GM23338 (cell line): ENCODE results near the gene MYO5B. TPM values are rescaled to one million over a fixed set of nuclear protein-coding genes. Genes with fewer than 3 reads are reported as not detected.

Source experiments
- ATAC-seq: fragments of 200-7000 bp; cut with Tn5 transposase; 3 replicates; pipeline ENCODE4 v1.9.1; 2020
- DNase-seq: peaks from one replicate; pipeline ENCODE4 v3.0.0-alpha.2; 2015; ENCODE audit warnings: low spot score
- H2AFZ ChIP-seq: fragments of 200-600 bp; sonication (generic); 2 replicates; pipeline ENCODE4 v1.8.0; 2016; ENCODE audit warnings: antibody characterized with exemption, mild to moderate bottlenecking, moderate library complexity
- H3F3A ChIP-seq: fragments of 200-600 bp; sonication (generic); replicated peaks from 2 replicates; pipeline ENCODE4 v1.8.0; 2017; ENCODE audit warnings: antibody characterized with exemption, mixed run types, low read depth
- H3K27ac ChIP-seq: fragments of 200-600 bp; sonication (generic); 2 replicates; pipeline ENCODE4 v1.6.1; 2016; ENCODE audit warnings: low read depth
- H3K27me3 ChIP-seq: fragments of 200-600 bp; sonication (generic); 2 replicates; pipeline ENCODE4 v1.8.0; 2016; ENCODE audit warnings: mild to moderate bottlenecking, mixed run types, moderate library complexity; ENCODE audit not compliant: insufficient read depth
- H3K36me3 ChIP-seq: fragments of 200-600 bp; sonication (generic); 2 replicates; pipeline ENCODE4 v1.8.0; 2016; ENCODE audit warnings: mild to moderate bottlenecking; ENCODE audit not compliant: insufficient read depth
- H3K4me1 ChIP-seq: fragments of 200-600 bp; sonication (generic); 2 replicates; pipeline ENCODE4 v1.8.0; 2016; ENCODE audit warnings: mild to moderate bottlenecking, moderate library complexity; ENCODE audit not compliant: insufficient read depth
- H3K4me2 ChIP-seq: fragments of 200-600 bp; sonication (generic); 2 replicates; pipeline ENCODE4 v1.7.1; 2017; ENCODE audit warnings: mixed run types
- H3K4me3 ChIP-seq: fragments of 200-600 bp; sonication (generic); 2 replicates; pipeline ENCODE4 v1.6.1; 2016; ENCODE audit warnings: mixed run types
- H3K79me2 ChIP-seq: fragments of 200-600 bp; sonication (generic); replicated peaks from 2 replicates; pipeline ENCODE4 v1.8.0; 2017; ENCODE audit warnings: mild to moderate bottlenecking; ENCODE audit not compliant: insufficient read depth
- H3K9me2 ChIP-seq: fragments of 200-600 bp; sonication (generic); 2 replicates; pipeline ENCODE4 v1.8.0; 2017; ENCODE audit not compliant: insufficient read depth
- H4K20me1 ChIP-seq: fragments of 200-600 bp; sonication (generic); replicated peaks from 2 replicates; pipeline ENCODE4 v1.8.0; 2017; ENCODE audit warnings: mild to moderate bottlenecking; ENCODE audit not compliant: insufficient read depth
- H3K27ac Mint-ChIP-seq: 2 replicates; pipeline ENCODE4 v1.8.0; 2020; ENCODE audit warnings: inconsistent platforms, mild to moderate bottlenecking, moderate library complexity, mixed read lengths
- H3K27me3 Mint-ChIP-seq: 3 replicates; pipeline ENCODE4 v1.8.0; 2022; ENCODE audit warnings: low read depth, mild to moderate bottlenecking, moderate library complexity, mixed read lengths, inconsistent platforms; ENCODE audit not compliant: insufficient read depth, poor library complexity
- H3K36me3 Mint-ChIP-seq: 3 replicates; pipeline ENCODE4 v1.8.0; 2021; ENCODE audit warnings: low read depth, mild to moderate bottlenecking, inconsistent platforms, moderate library complexity, mixed read lengths
- H3K4me1 Mint-ChIP-seq: 3 replicates; pipeline ENCODE4 v1.8.0; 2020; ENCODE audit warnings: mild to moderate bottlenecking, inconsistent platforms, mixed read lengths
- H3K4me3 Mint-ChIP-seq: 3 replicates; pipeline ENCODE4 v1.8.0; 2021; ENCODE audit warnings: moderate library complexity, mild to moderate bottlenecking, inconsistent platforms, mixed read lengths
- H3K9me3 Mint-ChIP-seq: 3 replicates; pipeline ENCODE4 v1.8.0; 2020; ENCODE audit warnings: moderate library complexity, mild to moderate bottlenecking, inconsistent platforms, mixed read lengths
- CREB1 ChIP-seq: fragments of 250-450 bp; sonication (Bioruptor Pico); IDR thresholded peaks from 2 replicates; pipeline ENCODE4 v1.5.0; 2020; ENCODE audit warnings: low read depth, mild to moderate bottlenecking, moderate library complexity
- EZH2 ChIP-seq: fragments of 200-600 bp; sonication (generic); IDR thresholded peaks from one replicate; pipeline ENCODE4 v1.8.0; 2017; ENCODE audit warnings: antibody characterized with exemption, mild to moderate bottlenecking, low read depth; ENCODE audit not compliant: unreplicated experiment
- EZH2phosphoT487 ChIP-seq: fragments of 200-600 bp; sonication (generic); IDR thresholded peaks from one replicate; pipeline ENCODE4 v1.8.1; 2018; ENCODE audit warnings: antibody characterized with exemption; ENCODE audit not compliant: unreplicated experiment
- JUNB ChIP-seq: IDR thresholded peaks from one replicate; pipeline ENCODE4 v1.6.1; 2016; ENCODE audit warnings: antibody characterized with exemption; ENCODE audit not compliant: unreplicated experiment
- NANOG ChIP-seq: IDR thresholded peaks from 2 replicates; pipeline ENCODE4 v1.6.1; 2016; ENCODE audit warnings: antibody characterized with exemption, borderline replicate concordance
- POLR2AphosphoS5 ChIP-seq: IDR thresholded peaks from 2 replicates; pipeline ENCODE4 v1.6.1; 2016; ENCODE audit warnings: antibody characterized with exemption, low read depth
- STAT1 ChIP-seq: IDR thresholded peaks from one replicate; pipeline ENCODE4 v1.6.1; 2016; ENCODE audit warnings: antibody characterized with exemption; ENCODE audit not compliant: unreplicated experiment
- ZNF114 ChIP-seq: fragments of 250-450 bp; sonication (Bioruptor Pico); IDR thresholded peaks from 2 replicates; pipeline ENCODE4 v1.5.0; 2020; ENCODE audit warnings: mild to moderate bottlenecking, moderate library complexity
- ZNF331 ChIP-seq: fragments of 250-450 bp; sonication (Bioruptor Pico); IDR thresholded peaks from 2 replicates; pipeline ENCODE4 v1.5.0; 2020; ENCODE audit warnings: low read depth, mild to moderate bottlenecking, moderate library complexity
- polyA plus RNA-seq: library from polyadenylated mRNA; unstranded; fragments of >200 nt; fragmentation: Nextera tagmentation; extraction: Ambion mirVana; gene quantifications from 2 replicates; pipeline ENCODE4 v1.2.1, GENCODE V29; 2016
- total RNA-seq: library from RNA; depleted of rRNA; stranded (reverse); fragments of >200 nt; shearing (Covaris generic); gene quantifications from 2 replicates; pipeline ENCODE4 v1.2.3, GENCODE V29; 2014
- TF ChIP-seq, protein P1 (sequence below): IDR thresholded peaks from one replicate; pipeline ENCODE4 v1.6.1; 2018; ENCODE audit warnings: antibody characterized with exemption; ENCODE audit not compliant: unreplicated experiment
- TF ChIP-seq, protein P2 (sequence below), 2 experiments: fragments of 200-600 bp in 1 of 2; sonication (generic) in 1 of 2; conservative IDR thresholded peaks; 2 replicates each; pipeline versions ENCODE4 v1.5.1 to v1.6.1; 2016 to 2017; ENCODE audit warnings: antibody characterized with exemption in 2 of 2, low read depth in 2 of 2, mild to moderate bottlenecking in 2 of 2, moderate library complexity in 1 of 2
- TF ChIP-seq, protein P3 (sequence below): IDR thresholded peaks from 2 replicates; pipeline ENCODE4 v1.6.1; 2016; ENCODE audit warnings: antibody characterized with exemption
- TF ChIP-seq, protein P4 (sequence below): fragments of 250-450 bp; sonication (Bioruptor Pico); IDR thresholded peaks from 2 replicates; pipeline ENCODE4 v1.5.0; 2020; ENCODE audit warnings: mild to moderate bottlenecking, moderate library complexity

Gene MYO5B
- total and polyA plus RNA-seq, 2 experiments from 2014 or later = 3.2 to 19.1 TPM

DNA sequence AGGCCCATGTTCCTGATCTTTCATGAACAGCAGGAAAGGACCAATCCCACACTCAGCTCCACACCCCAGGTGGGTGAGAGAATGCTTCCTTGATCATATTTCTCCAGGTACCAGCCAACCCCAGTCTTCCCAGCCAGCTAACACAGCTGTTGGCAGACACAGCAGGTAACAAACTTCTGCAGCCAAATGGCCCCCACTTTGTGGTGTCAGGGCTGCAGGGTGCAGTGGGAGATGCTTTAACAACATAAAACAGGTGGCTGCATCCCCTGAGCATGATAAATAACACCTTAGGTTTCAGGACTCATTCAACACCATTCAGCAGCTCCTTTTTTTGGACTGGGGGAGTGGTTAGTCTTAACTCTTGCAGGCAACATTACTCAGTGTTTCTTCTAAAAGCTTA lies 304.9 kb downstream of the MYO5B start:
- Histone ChIP-seq H2AFZ (no peak overlapping the region), H3K4me2 (no peak overlapping the region), H4K20me1 (no peaks in the 10 kb centered on the region; the same call in 1 of the 2 replicates), H3K4me3 (no peak overlapping the region), H3K4me1 (no peaks in the 10 kb centered on the region), H3K79me2 (no peaks in the 10 kb centered on the region), H3K27me3 (no peaks in the 10 kb centered on the region), H3F3A (no peaks in the 10 kb centered on the region), H3K36me3 (no peaks in the 10 kb centered on the region), H3K9me2 (peaks cover 5% of the 10 kb centered on the region), H3K27ac (no peak overlapping the region)
- no peak; the same call in 2 of the 3 replicates for ATAC-seq
- H3K27me3 Mint-ChIP-seq = peaks cover 3% of the 10 kb centered on the region
- H3K36me3 Mint-ChIP-seq = no peaks in the 10 kb centered on the region; the same call in 2 of the 3 replicates
- H3K4me3 Mint-ChIP-seq = no peak overlapping the region
- H3K4me1 Mint-ChIP-seq = peaks cover 16% of the 10 kb centered on the region
- no peaks in the 10 kb centered on the region for H3K9me3 Mint-ChIP-seq
- TF ChIP-seq, protein P1, sequence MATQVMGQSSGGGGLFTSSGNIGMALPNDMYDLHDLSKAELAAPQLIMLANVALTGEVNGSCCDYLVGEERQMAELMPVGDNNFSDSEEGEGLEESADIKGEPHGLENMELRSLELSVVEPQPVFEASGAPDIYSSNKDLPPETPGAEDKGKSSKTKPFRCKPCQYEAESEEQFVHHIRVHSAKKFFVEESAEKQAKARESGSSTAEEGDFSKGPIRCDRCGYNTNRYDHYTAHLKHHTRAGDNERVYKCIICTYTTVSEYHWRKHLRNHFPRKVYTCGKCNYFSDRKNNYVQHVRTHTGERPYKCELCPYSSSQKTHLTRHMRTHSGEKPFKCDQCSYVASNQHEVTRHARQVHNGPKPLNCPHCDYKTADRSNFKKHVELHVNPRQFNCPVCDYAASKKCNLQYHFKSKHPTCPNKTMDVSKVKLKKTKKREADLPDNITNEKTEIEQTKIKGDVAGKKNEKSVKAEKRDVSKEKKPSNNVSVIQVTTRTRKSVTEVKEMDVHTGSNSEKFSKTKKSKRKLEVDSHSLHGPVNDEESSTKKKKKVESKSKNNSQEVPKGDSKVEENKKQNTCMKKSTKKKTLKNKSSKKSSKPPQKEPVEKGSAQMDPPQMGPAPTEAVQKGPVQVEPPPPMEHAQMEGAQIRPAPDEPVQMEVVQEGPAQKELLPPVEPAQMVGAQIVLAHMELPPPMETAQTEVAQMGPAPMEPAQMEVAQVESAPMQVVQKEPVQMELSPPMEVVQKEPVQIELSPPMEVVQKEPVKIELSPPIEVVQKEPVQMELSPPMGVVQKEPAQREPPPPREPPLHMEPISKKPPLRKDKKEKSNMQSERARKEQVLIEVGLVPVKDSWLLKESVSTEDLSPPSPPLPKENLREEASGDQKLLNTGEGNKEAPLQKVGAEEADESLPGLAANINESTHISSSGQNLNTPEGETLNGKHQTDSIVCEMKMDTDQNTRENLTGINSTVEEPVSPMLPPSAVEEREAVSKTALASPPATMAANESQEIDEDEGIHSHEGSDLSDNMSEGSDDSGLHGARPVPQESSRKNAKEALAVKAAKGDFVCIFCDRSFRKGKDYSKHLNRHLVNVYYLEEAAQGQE = no peak
- no peak for TF ChIP-seq JUNB
- TF ChIP-seq, protein P2, sequence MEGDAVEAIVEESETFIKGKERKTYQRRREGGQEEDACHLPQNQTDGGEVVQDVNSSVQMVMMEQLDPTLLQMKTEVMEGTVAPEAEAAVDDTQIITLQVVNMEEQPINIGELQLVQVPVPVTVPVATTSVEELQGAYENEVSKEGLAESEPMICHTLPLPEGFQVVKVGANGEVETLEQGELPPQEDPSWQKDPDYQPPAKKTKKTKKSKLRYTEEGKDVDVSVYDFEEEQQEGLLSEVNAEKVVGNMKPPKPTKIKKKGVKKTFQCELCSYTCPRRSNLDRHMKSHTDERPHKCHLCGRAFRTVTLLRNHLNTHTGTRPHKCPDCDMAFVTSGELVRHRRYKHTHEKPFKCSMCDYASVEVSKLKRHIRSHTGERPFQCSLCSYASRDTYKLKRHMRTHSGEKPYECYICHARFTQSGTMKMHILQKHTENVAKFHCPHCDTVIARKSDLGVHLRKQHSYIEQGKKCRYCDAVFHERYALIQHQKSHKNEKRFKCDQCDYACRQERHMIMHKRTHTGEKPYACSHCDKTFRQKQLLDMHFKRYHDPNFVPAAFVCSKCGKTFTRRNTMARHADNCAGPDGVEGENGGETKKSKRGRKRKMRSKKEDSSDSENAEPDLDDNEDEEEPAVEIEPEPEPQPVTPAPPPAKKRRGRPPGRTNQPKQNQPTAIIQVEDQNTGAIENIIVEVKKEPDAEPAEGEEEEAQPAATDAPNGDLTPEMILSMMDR (conservative IDR thresholded peaks at IDR 0.05; ENCODE audit: low read depth in 2 of 2) = no peak
- TF ChIP-seq POLR2AphosphoS5 = no peak
- TF ChIP-seq, protein P3, sequence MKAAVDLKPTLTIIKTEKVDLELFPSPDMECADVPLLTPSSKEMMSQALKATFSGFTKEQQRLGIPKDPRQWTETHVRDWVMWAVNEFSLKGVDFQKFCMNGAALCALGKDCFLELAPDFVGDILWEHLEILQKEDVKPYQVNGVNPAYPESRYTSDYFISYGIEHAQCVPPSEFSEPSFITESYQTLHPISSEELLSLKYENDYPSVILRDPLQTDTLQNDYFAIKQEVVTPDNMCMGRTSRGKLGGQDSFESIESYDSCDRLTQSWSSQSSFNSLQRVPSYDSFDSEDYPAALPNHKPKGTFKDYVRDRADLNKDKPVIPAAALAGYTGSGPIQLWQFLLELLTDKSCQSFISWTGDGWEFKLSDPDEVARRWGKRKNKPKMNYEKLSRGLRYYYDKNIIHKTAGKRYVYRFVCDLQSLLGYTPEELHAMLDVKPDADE = no peak
- TF ChIP-seq CREB1 (CRISPR knock-in tag) = no peak
- no peak for TF ChIP-seq EZH2phosphoT487
- TF ChIP-seq ZNF331 (CRISPR knock-in tag) = no peak
- TF ChIP-seq, protein P4, sequence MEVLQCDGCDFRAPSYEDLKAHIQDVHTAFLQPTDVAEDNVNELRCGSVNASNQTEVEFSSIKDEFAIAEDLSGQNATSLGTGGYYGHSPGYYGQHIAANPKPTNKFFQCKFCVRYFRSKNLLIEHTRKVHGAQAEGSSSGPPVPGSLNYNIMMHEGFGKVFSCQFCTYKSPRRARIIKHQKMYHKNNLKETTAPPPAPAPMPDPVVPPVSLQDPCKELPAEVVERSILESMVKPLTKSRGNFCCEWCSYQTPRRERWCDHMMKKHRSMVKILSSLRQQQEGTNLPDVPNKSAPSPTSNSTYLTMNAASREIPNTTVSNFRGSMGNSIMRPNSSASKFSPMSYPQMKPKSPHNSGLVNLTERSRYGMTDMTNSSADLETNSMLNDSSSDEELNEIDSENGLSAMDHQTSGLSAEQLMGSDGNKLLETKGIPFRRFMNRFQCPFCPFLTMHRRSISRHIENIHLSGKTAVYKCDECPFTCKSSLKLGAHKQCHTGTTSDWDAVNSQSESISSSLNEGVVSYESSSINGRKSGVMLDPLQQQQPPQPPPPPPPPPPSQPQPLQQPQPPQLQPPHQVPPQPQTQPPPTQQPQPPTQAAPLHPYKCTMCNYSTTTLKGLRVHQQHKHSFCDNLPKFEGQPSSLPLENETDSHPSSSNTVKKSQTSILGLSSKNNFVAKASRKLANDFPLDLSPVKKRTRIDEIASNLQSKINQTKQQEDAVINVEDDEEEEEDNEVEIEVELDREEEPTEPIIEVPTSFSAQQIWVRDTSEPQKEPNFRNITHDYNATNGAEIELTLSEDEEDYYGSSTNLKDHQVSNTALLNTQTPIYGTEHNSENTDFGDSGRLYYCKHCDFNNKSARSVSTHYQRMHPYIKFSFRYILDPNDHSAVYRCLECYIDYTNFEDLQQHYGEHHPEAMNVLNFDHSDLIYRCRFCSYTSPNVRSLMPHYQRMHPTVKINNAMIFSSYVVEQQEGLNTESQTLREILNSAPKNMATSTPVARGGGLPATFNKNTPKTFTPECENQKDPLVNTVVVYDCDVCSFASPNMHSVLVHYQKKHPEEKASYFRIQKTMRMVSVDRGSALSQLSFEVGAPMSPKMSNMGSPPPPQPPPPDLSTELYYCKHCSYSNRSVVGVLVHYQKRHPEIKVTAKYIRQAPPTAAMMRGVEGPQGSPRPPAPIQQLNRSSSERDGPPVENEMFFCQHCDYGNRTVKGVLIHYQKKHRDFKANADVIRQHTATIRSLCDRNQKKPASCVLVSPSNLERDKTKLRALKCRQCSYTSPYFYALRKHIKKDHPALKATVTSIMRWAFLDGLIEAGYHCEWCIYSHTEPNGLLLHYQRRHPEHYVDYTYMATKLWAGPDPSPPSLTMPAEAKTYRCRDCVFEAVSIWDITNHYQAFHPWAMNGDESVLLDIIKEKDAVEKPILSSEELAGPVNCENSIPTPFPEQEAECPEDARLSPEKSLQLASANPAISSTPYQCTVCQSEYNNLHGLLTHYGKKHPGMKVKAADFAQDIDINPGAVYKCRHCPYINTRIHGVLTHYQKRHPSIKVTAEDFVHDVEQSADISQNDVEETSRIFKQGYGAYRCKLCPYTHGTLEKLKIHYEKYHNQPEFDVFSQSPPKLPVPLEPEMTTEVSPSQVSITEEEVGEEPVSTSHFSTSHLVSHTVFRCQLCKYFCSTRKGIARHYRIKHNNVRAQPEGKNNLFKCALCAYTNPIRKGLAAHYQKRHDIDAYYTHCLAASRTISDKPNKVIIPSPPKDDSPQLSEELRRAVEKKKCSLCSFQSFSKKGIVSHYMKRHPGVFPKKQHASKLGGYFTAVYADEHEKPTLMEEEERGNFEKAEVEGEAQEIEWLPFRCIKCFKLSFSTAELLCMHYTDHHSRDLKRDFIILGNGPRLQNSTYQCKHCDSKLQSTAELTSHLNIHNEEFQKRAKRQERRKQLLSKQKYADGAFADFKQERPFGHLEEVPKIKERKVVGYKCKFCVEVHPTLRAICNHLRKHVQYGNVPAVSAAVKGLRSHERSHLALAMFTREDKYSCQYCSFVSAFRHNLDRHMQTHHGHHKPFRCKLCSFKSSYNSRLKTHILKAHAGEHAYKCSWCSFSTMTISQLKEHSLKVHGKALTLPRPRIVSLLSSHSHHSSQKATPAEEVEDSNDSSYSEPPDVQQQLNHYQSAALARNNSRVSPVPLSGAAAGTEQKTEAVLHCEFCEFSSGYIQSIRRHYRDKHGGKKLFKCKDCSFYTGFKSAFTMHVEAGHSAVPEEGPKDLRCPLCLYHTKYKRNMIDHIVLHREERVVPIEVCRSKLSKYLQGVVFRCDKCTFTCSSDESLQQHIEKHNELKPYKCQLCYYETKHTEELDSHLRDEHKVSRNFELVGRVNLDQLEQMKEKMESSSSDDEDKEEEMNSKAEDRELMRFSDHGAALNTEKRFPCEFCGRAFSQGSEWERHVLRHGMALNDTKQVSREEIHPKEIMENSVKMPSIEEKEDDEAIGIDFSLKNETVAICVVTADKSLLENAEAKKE (CRISPR knock-in tag) = no peak
- TF ChIP-seq NANOG = no peak
- TF ChIP-seq STAT1 = no peak
- TF ChIP-seq ZNF114 (CRISPR knock-in tag) = no peak
- no peak for TF ChIP-seq EZH2
- H3K27ac Mint-ChIP-seq = no peak overlapping the region
- DNase-seq = no peak
